Measurements from ENCODE around the gene FIP1L1. TPM values are rescaled to one million over a fixed set of nuclear protein-coding genes. Genes with fewer than 3 reads are reported as not detected.
A peak's percentile ranks its signal among the peaks of the same experiment; 100 is the strongest.

Gene FIP1L1
- total and polyA plus RNA-seq, 2 donors (not counting 3 experiments of a cell fraction or from before 2014, with no cell fraction given), result 18.9 to 51.9 TPM

DNA sequence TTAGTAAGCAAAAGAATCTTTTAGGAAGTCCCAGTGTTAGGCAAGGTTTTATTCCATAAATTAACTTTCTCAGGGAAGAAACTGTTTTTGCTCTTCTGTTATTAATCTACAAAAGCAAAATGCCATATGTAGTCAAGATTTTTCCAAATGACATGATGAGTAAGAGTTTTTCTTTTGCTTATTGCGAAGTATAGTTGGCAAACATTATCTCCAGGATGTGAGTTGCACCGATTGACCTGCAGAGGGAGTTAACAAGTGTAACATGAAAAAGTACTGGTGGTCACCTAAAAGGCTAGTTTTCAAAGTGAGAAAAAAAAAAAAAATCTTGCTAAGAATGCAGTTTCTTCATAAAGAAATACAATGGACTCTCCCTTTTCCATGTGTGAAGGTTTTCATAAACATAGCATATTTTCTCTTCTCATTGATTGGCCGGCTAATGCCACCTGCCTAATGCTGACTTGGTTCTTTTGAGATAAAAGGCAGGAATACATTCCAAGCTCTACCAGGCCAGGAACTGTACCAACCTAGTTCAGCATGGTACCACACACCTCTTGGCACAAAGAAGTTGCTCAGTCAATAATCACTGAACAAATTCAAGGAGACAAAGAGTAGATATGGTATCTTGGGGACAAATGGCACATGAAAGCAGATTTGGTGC lies 113.7 kb downstream of the FIP1L1 start:
- peak; percentile 85 for DNase-seq (ENCODE audit: low read depth, low spot score)
- CTCF ChIA-PET, result interaction anchor here (0.6 to 4.2 kb wide), 23 partner anchors 8 to 742 kb away, joined by 3 to 35 read pairs (median 4); no protein-coding TSS in a partner anchor
- intact Hi-C loops (cut with micrococcal nuclease), result loop anchor here (2.0 to 10.0 kb wide), 7 partner anchors 68 to 742 kb away; no protein-coding TSS in a partner anchor
- no peaks in the 10 kb centered on the region for H3K27me3 ChIP-seq (ENCODE audit: control insufficient read depth in 2 of 2, insufficient read depth in 2 of 2, low read length in 2 of 2)
- H2AFZ ChIP-seq (ENCODE audit: low read depth, low read length), result peak overlapping the region; percentile 14
- H3K9ac ChIP-seq (replicated peaks; ENCODE audit: extremely low read depth, insufficient read depth, low read length), result no peak overlapping the region
- no peaks in the 10 kb centered on the region for H3K9me1 ChIP-seq (replicated peaks; ENCODE audit: control insufficient read depth, extremely low read depth, insufficient read depth, low read length)
- FAIRE-seq, result peak; percentile 87
- no peaks in the 10 kb centered on the region for H3K36me3 ChIP-seq (ENCODE audit: control insufficient read depth in 2 of 2, extremely low read depth in 1 of 2, insufficient read depth in 2 of 2, low read length in 2 of 2)
- H4K20me1 ChIP-seq (replicated peaks; ENCODE audit: control insufficient read depth, extremely low read depth, insufficient read depth, low read length), result no peaks in the 10 kb centered on the region
- no peaks in the 10 kb centered on the region for H3K79me2 ChIP-seq (ENCODE audit: control insufficient read depth, insufficient read depth, low read length)
- no peak overlapping the region for H3K4me3 ChIP-seq (replicated peaks in 1 of 3; ENCODE audit: insufficient read depth in 1 of 3, low read depth in 1 of 3, low read length in 3 of 3)
- BruUV-seq (replicated peaks), result no TSS peak
- no peaks in the 10 kb centered on the region for H3K9me3 ChIP-seq (replicated peaks; ENCODE audit: control insufficient read depth, insufficient read depth, low read length)
- TF ChIP-seq POLR2AphosphoS5 (IDR thresholded peaks at IDR 0.05; ENCODE audit: insufficient read depth, low read depth, low read length), result no peak
- TF ChIP-seq, protein P1, sequence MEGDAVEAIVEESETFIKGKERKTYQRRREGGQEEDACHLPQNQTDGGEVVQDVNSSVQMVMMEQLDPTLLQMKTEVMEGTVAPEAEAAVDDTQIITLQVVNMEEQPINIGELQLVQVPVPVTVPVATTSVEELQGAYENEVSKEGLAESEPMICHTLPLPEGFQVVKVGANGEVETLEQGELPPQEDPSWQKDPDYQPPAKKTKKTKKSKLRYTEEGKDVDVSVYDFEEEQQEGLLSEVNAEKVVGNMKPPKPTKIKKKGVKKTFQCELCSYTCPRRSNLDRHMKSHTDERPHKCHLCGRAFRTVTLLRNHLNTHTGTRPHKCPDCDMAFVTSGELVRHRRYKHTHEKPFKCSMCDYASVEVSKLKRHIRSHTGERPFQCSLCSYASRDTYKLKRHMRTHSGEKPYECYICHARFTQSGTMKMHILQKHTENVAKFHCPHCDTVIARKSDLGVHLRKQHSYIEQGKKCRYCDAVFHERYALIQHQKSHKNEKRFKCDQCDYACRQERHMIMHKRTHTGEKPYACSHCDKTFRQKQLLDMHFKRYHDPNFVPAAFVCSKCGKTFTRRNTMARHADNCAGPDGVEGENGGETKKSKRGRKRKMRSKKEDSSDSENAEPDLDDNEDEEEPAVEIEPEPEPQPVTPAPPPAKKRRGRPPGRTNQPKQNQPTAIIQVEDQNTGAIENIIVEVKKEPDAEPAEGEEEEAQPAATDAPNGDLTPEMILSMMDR (IDR thresholded peaks at IDR 0.05; ENCODE audit: extremely low read depth in 1 of 2, insufficient read depth in 1 of 2, low read depth in 1 of 2, low read length in 2 of 2), result peak; percentile 52 to 55
- H3K4me1 ChIP-seq (ENCODE audit: control insufficient read depth, extremely low read depth, insufficient read depth, low read length), result peaks cover 6% of the 10 kb centered on the region
- no peak overlapping the region for H3K27ac ChIP-seq (ENCODE audit: insufficient read depth, low read depth, low read length)
- H3K4me2 ChIP-seq (ENCODE audit: insufficient read depth, low read length), result no peak overlapping the region
- dilution Hi-C loops (cut with MboI; ENCODE audit: extremely low pct_ligation_motif_present, low sequenced_read_pairs), result no loop called here
- POLR2A ChIA-PET, result no interaction called here

DNA sequence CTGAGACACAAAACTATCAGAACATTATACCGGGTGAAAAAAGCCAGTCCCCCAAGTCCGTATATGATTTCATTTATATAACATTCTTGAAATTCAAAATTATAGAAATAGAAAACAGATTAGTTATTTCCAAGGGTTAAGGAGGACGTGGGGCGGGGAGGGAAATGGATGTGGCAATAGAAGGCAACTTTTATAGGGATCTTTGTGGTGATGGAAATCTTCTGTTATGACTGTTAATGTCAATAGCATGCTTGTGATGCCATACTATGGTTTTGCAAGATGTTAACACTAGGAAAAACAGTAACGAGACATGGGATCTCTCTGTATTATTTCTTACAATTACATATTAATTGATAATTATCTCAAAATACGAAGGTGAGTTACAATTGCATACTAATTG lies 117.4 kb downstream of the FIP1L1 start:
- no peaks in the 10 kb centered on the region for H3K4me1 ChIP-seq (ENCODE audit: control insufficient read depth, extremely low read depth, insufficient read depth, low read length)
- no peaks in the 10 kb centered on the region for H4K20me1 ChIP-seq (replicated peaks; ENCODE audit: control insufficient read depth, extremely low read depth, insufficient read depth, low read length)
- H3K4me3 ChIP-seq (replicated peaks in 1 of 3; ENCODE audit: insufficient read depth in 1 of 3, low read depth in 1 of 3, low read length in 3 of 3), result no peak overlapping the region
- FAIRE-seq (no peak), DNase-seq (ENCODE audit: low read depth, low spot score) (no peak)
- ChIA-PET CTCF (interaction anchor here (0.8 to 1.4 kb wide), 3 partner anchors 107 to 297 kb away, joined by 3 to 6 read pairs (median 5); no protein-coding TSS in a partner anchor), POLR2A (no interaction called here)
- H3K9me3 ChIP-seq (replicated peaks; ENCODE audit: control insufficient read depth, insufficient read depth, low read length), result no peaks in the 10 kb centered on the region
- no TSS peak for BruUV-seq (replicated peaks)
- no peak overlapping the region for H3K9ac ChIP-seq (replicated peaks; ENCODE audit: extremely low read depth, insufficient read depth, low read length)
- no peak overlapping the region for H3K4me2 ChIP-seq (ENCODE audit: insufficient read depth, low read length)
- dilution Hi-C loops (cut with MboI; ENCODE audit: extremely low pct_ligation_motif_present, low sequenced_read_pairs), result no loop called here
- H3K79me2 ChIP-seq (ENCODE audit: control insufficient read depth, insufficient read depth, low read length), result no peaks in the 10 kb centered on the region
- H2AFZ ChIP-seq (ENCODE audit: low read depth, low read length), result no peak overlapping the region
- no peaks in the 10 kb centered on the region for H3K36me3 ChIP-seq (ENCODE audit: control insufficient read depth in 2 of 2, extremely low read depth in 1 of 2, insufficient read depth in 2 of 2, low read length in 2 of 2)
- no peak overlapping the region for H3K27ac ChIP-seq (ENCODE audit: insufficient read depth, low read depth, low read length)
- intact Hi-C loops (cut with micrococcal nuclease), result loop anchor here (5.0 to 10.0 kb wide), 3 partner anchors 310 to 480 kb away; no protein-coding TSS in a partner anchor
- TF ChIP-seq JUN (IDR thresholded peaks at IDR 0.05; ENCODE audit: borderline replicate concordance, insufficient read depth, insufficient read length, low read depth) (no peak), POLR2A (IDR thresholded peaks at IDR 0.05; ENCODE audit: low read depth, low read length) (no peak), EZH2 (IDR thresholded peaks at IDR 0.05; ENCODE audit: borderline replicate concordance, low read depth, low read length, severe bottlenecking) (no peak), GATA2 (IDR thresholded peaks at IDR 0.05; ENCODE audit: insufficient read depth, insufficient read length, low read depth, low read length) (no peak), POLR2AphosphoS5 (IDR thresholded peaks at IDR 0.05; ENCODE audit: insufficient read depth, low read depth, low read length) (no peak), MYC (IDR thresholded peaks at IDR 0.05; ENCODE audit: low read depth, low read length) (no peak), FOS (IDR thresholded peaks at IDR 0.05; ENCODE audit: borderline replicate concordance, insufficient read depth, low read length) (no peak)
- TF ChIP-seq, protein P2, sequence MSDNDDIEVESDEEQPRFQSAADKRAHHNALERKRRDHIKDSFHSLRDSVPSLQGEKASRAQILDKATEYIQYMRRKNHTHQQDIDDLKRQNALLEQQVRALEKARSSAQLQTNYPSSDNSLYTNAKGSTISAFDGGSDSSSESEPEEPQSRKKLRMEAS (IDR thresholded peaks at IDR 0.05; ENCODE audit: insufficient read depth, insufficient read length), result no peak
- TF ChIP-seq, protein P1 (IDR thresholded peaks at IDR 0.05; ENCODE audit: extremely low read depth in 1 of 2, insufficient read depth in 1 of 2, low read depth in 1 of 2, low read length in 2 of 2), result no peak
- H3K27me3 ChIP-seq (ENCODE audit: control insufficient read depth in 2 of 2, insufficient read depth in 2 of 2, low read length in 2 of 2), result no peaks in the 10 kb centered on the region
- no peaks in the 10 kb centered on the region for H3K9me1 ChIP-seq (replicated peaks; ENCODE audit: control insufficient read depth, extremely low read depth, insufficient read depth, low read length)

Measured in endothelial cell of umbilical vein (primary cell).